ENCODE measurements around the gene NUDCD2. TPM values are rescaled to one million over a fixed set of nuclear protein-coding genes. Genes with fewer than 3 reads are reported as not detected.

NUDCD2 gene
- total and polyA plus RNA-seq, 11 donors, result 1.6 to 17.1 (median 12.8) TPM

- 1 to 2% (median 1%) methylated on average over 27 of the region's 27 CpGs for WGBS, 4 donors
- Histone ChIP-seq H3K27ac (peak overlapping the region; percentile 89 to 99 (median 96)), H3K4me3 (peak overlapping the region; percentile 5 to 90 (median 77)), H3K4me1 (peaks cover 6 to 48% (median 35%) of the 10 kb centered on the region in 12 donors), H3K27me3 (no peaks in the 10 kb centered on the region), H3K9me3 (no peaks in the 10 kb centered on the region), H3K36me3 (no peaks in the 10 kb centered on the region)
- DNase-seq (peak in 4 of 5 donors; percentile 23 to 46 (median 36)), ATAC-seq (peak; percentile 22 to 34 (median 26))
- intact Hi-C loops (cut with DNase I), result loop anchor here in 4 of 10 donors (2.0 to 5.0 kb wide), 2 partner anchors 42 to 44 kb away; partner anchors contain the start of genes HMMR (in 4 of the 4) and NUDCD2 (in 4 of the 4)
- TF ChIP-seq POLR2A (IDR thresholded peaks at IDR 0.05), result no peak
- no peak for TF ChIP-seq CTCF (IDR thresholded peaks at IDR 0.05)
Measured at GRCh38 chr5:163504079-163504931, 44.4 kb upstream of the NUDCD2 start.

DNA sequence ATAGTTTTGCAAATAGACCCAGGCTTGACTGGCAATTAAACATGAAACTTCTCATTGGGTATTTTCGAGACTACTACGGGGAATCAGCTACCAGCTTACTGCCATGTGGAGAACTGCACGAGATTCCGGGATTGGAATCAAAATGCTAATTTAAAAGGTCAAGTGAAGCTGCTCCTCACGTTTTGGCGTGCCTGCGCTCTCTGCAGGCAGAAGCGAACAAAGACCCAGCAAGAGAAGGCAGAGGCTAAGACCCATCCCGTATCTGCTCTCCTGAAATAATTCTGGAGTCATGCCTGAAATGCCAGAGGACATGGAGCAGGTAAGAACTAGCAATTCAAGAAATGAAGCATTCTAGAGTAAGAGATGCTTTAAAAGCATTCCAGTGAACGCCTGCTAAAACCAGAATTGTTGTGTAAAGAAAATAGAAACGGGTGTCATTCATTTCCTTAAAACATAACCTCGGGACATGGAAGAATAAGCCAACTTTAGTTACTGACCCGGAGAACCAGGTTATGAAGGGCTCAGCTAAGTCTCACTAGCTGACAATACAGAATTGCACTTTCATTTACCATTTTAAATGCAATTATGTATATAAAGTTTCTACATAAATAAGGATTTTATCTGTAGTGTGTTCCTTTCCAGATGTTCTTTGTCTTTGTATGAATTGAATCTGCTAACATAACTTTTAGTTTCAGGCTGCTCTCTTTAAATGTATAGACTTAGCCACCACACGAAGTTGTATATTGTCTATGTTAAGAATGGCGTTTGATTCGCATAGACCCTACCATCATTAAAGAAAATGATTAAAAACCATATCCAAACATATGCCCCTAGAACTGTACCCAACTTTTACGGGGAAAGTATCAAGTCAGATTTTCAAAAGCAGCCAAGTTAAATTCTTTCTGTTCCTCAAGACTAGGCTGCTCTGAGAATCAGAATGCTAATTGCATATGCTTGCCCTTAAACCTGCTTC, 43.5 kb upstream of the NUDCD2 start:
- 1 to 2% (median 2%) methylated on average over 17 of the region's 17 CpGs for WGBS, 4 donors
- TF ChIP-seq CTCF (IDR thresholded peaks at IDR 0.05) (peak in 9 of 12 donors; percentile 11 to 55 (median 41)), POLR2A (IDR thresholded peaks at IDR 0.05) (peak in 1 of 2 donors; percentile 40)
- DNase-seq (peak; percentile 48 to 72 (median 71)), ATAC-seq (peak in 3 of 4 donors; percentile 9 to 59 (median 44))
- H3K36me3 ChIP-seq, result no peaks in the 10 kb centered on the region
- H3K27ac ChIP-seq, result peak overlapping the region; percentile 89 to 99 (median 96)
- H3K9me3 ChIP-seq, result no peaks in the 10 kb centered on the region
- peak overlapping the region; percentile 5 to 90 (median 77) for H3K4me3 ChIP-seq
- no peaks in the 10 kb centered on the region for H3K27me3 ChIP-seq
- peaks cover 6 to 39% (median 27%) of the 10 kb centered on the region in 12 donors for H3K4me1 ChIP-seq
- intact Hi-C loops (cut with DNase I), result loop anchor here in 7 of 10 donors (1.0 to 5.0 kb wide), 3 partner anchors 41 to 43 kb away; partner anchors contain the start of genes HMMR (in 7 of the 7) and NUDCD2 (in 7 of the 7)

- Histone ChIP-seq H3K27me3 (no peaks in the 10 kb centered on the region), H3K36me3 (no peaks in the 10 kb centered on the region), H3K9me3 (no peaks in the 10 kb centered on the region), H3K4me3 (peak overlapping the region in 11 of 12 donors; percentile 56 to 90 (median 77)), H3K4me1 (peaks cover 1 to 30% (median 18%) of the 10 kb centered on the region in 12 donors), H3K27ac (peak overlapping the region in 11 of 12 donors; percentile 89 to 99 (median 96))
- ATAC-seq (no peak), DNase-seq (no peak)
- no peak for TF ChIP-seq POLR2A (IDR thresholded peaks at IDR 0.05)
- no peak for TF ChIP-seq CTCF (IDR thresholded peaks at IDR 0.05)
- 49 to 63% (median 53%) methylated on average over 8 of the region's 8 CpGs for WGBS, 4 donors
- intact Hi-C loops (cut with DNase I), result loop anchor here in 5 of 10 donors (2.0 to 5.0 kb wide), 2 partner anchors 40 to 42 kb away; partner anchors contain the start of genes HMMR (in 5 of the 5) and NUDCD2 (in 5 of the 5)
Measured at GRCh38 chr5:163502521-163502920, 42.6 kb upstream of the NUDCD2 start.
